PC-3 (cell line): Measurements from ENCODE around the gene ZNF592.

Experiments used
- CTCF ChIP-seq: fragments of 300-600 bp; sonication (generic); conservative IDR thresholded peaks from 2 replicates; pipeline ENCODE4 v1.5.1; 2017; ENCODE audit warnings: antibody characterized with exemption, low read depth, mild to moderate bottlenecking, low read length
- EZH2 ChIP-seq: fragments of 300-600 bp; sonication (generic); IDR thresholded peaks from one replicate; pipeline ENCODE4 v1.6.1; 2017; ENCODE audit warnings: antibody characterized with exemption, mild to moderate bottlenecking, low read length; ENCODE audit not compliant: unreplicated experiment

DNA sequence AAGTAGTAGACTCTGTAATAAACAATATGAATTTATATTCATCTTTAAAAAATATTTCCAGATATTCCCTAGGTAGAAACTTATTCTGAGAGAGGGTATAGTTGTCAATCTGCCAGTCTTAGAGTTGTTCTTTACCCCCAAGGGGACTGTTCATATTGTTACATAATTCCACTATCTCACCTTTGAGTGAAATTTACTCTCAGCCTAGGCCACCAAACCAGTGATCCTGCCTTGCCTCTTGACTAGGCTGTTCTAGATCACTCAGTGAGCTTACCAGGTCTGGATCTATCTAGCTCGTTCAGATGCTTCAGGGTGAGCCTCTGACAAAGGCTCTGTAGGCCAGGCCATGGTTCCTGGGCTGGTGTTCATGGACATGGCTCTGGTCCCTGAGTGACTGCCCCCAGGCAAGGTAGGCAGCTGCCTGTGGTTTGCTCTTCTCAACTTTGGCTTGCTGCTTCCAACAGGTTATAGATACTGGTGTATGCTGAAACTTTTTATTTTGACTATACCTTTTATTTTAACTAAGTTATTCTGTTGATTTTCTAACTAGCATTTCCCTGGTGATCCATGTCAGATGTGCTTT is 27.6 kb downstream of the ZNF592 start:
- TF ChIP-seq CTCF: no peak
- TF ChIP-seq EZH2: no peak
